Upper lobe of left lung (tissue), 6 donors: ENCODE data around the gene SLC16A4. TPM values are rescaled to one million over a fixed set of nuclear protein-coding genes. Genes with fewer than 3 reads are reported as not detected.
A peak's percentile ranks its signal among the peaks of the same experiment; 100 is the strongest.
"Not testable (repeated sequence)": the region's sequence is repeated elsewhere in the genome, so short reads cannot be mapped to it uniquely, and the experiment has no call there.

Source experiments
- ATAC-seq, 2 donors: fragments of 200-7000 bp; cut with Tn5 transposase; one replicate each; pipeline ENCODE4 v1.9.1; 2022; ENCODE audit warnings: mild to moderate bottlenecking in 2 of 2, moderate library complexity in 2 of 2; ENCODE audit not compliant: low FRiP score in 2 of 2
- DNase-seq, 2 donors: peaks; one replicate each; pipeline ENCODE4 v3.0.0-alpha.2; 2019 to 2020
- H3K27ac ChIP-seq, 4 donors: fragments of 200-600 bp; sonication (generic); one replicate each; pipeline ENCODE4 v1.5.1; 2016 to 2019
- H3K27me3 ChIP-seq, 4 donors: fragments of 200-600 bp; sonication (generic); one replicate each; pipeline ENCODE4 v1.5.1; 2017 to 2019
- H3K36me3 ChIP-seq, 4 donors: fragments of 200-600 bp; sonication (generic); one replicate each; pipeline ENCODE4 v1.5.1; 2016 to 2019
- H3K4me1 ChIP-seq, 4 donors: fragments of 200-600 bp; sonication (generic); one replicate each; pipeline ENCODE4 v1.5.1; 2018 to 2019
- H3K4me3 ChIP-seq, 4 donors: fragments of 200-600 bp; sonication (generic); one replicate each; pipeline ENCODE4 v1.5.1; 2017 to 2019; ENCODE audit warnings: mild to moderate bottlenecking in 2 of 4, moderate library complexity in 1 of 4
- H3K9me3 ChIP-seq, 4 donors: fragments of 200-600 bp; sonication (generic); one replicate each; pipeline ENCODE4 v1.5.1; 2018 to 2019
- EP300 ChIP-seq, 4 donors: sonication (generic); formaldehyde crosslinking; IDR thresholded peaks; one replicate each; pipeline ENCODE4 v1.5.1; 2017; ENCODE audit warnings: antibody characterized with exemption in 4 of 4, control low read depth in 2 of 4
- POLR2A ChIP-seq, 4 donors: fragments of 450-650 bp; IDR thresholded peaks; one replicate each; pipeline ENCODE4 v1.5.1; 2016 to 2017; ENCODE audit warnings: antibody characterized with exemption in 4 of 4, mild to moderate bottlenecking in 2 of 4
- POLR2AphosphoS5 ChIP-seq, 2 donors: sonication (generic); formaldehyde crosslinking; IDR thresholded peaks; one replicate each; pipeline ENCODE4 v1.5.1; 2017; ENCODE audit warnings: antibody characterized with exemption in 2 of 2
- WGBS, 2 donors: methylation state at CpG; one replicate each; pipeline ENCODE4 v1.1.5; 2017 to 2018; 5-methylcytosine and 5-hydroxymethylcytosine counted together
- total RNA-seq, 6 donors: library from RNA; depleted of rRNA in 4 of 6; stranded (reverse); fragments of >200 nt in 4 of 6; gene quantifications; one replicate each; pipeline versions ENCODE4 v1.1.0 to v1.2.1, GENCODE V29; 2016 to 2021
- TF ChIP-seq, protein P1 (sequence below), 6 experiments: fragments of 450-650 bp in 4 of 6; fragments of 200-600 bp in 2 of 6; sonication (generic) in 2 of 6; IDR thresholded peaks; one replicate each; pipeline ENCODE4 v1.5.1; 2016 to 2019; ENCODE audit warnings: antibody characterized with exemption in 6 of 6
- donor health status: DM: no; HTN: no; CAD: no; lungs with moderate emphysema.
- donor health status: DM: no; HTN: yes; CAD: no; lungs with severe emphysema.

The SLC16A4 gene
- 10 to 100 TPM in 4 of 6 donors, 1 to 10 TPM in 2; 7.8 to 23.0 (median 15.4) TPM for total RNA-seq

DNA sequence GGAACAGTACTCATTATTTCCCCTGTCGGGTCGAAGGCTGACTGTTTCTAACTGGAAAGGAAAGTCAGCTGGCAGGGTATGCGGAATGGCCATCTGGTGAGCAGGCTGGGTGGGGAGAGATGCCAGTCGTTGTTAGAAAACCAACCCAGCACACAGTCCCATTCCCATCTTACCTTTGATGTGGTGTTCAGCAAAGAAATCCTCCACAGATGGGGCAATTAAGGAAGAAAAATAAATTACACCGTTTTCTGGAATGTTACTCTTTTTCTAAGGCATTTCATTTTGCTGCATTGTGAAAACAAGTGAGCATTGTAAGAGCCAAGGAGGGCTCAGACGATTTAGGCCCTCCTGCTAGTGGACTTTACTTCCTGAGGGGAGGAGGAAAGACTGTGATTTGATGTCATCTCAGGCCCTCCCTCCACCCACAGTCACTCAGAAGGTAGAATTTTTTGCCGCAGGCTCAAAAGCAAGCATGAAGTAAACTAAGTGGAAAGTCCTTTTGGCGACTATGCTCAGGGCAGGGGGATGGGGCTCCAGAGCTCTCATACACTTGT lies at the start of gene SLC16A4:
Gene SLC16A4 (minus strand): TSS at position 335 of the 554 bp plus-strand sequence. CDS start 1,703 bp downstream, outside the sequence.
- H3K27me3 ChIP-seq = no peaks in the 10 kb centered on the region
- no peaks in the 10 kb centered on the region for H3K9me3 ChIP-seq
- WGBS, 2 donors = 24 to 36% methylated on average over 8 of the region's 8 CpGs
- H3K4me3 ChIP-seq = peak within 1 kb of the TSS in 3 of 4 donors; percentile 24 to 42 (median 38)
- peaks cover 0 to 14% (median 5%) of the 10 kb centered on the region in 4 donors for H3K4me1 ChIP-seq
- TF ChIP-seq POLR2A (IDR thresholded peaks at IDR 0.05) = peak in 1 of 4 donors; percentile 44
- TF ChIP-seq, protein P1, sequence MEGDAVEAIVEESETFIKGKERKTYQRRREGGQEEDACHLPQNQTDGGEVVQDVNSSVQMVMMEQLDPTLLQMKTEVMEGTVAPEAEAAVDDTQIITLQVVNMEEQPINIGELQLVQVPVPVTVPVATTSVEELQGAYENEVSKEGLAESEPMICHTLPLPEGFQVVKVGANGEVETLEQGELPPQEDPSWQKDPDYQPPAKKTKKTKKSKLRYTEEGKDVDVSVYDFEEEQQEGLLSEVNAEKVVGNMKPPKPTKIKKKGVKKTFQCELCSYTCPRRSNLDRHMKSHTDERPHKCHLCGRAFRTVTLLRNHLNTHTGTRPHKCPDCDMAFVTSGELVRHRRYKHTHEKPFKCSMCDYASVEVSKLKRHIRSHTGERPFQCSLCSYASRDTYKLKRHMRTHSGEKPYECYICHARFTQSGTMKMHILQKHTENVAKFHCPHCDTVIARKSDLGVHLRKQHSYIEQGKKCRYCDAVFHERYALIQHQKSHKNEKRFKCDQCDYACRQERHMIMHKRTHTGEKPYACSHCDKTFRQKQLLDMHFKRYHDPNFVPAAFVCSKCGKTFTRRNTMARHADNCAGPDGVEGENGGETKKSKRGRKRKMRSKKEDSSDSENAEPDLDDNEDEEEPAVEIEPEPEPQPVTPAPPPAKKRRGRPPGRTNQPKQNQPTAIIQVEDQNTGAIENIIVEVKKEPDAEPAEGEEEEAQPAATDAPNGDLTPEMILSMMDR (IDR thresholded peaks at IDR 0.05) = peak in 1 of 6 experiments; percentile 5
- no peak for TF ChIP-seq EP300 (IDR thresholded peaks at IDR 0.05)
- peak in 1 of 2 donors; percentile 39 for TF ChIP-seq POLR2AphosphoS5 (IDR thresholded peaks at IDR 0.05)
- DNase-seq (peak in 1 of 2 donors; percentile 55), ATAC-seq (peak; percentile 79 to 86)
- H3K36me3 ChIP-seq = peaks cover 0 to 14% (median 3%) of the 10 kb centered on the region in 4 donors
- peak within 1 kb of the TSS; percentile 51 to 76 (median 68) for H3K27ac ChIP-seq

DNA sequence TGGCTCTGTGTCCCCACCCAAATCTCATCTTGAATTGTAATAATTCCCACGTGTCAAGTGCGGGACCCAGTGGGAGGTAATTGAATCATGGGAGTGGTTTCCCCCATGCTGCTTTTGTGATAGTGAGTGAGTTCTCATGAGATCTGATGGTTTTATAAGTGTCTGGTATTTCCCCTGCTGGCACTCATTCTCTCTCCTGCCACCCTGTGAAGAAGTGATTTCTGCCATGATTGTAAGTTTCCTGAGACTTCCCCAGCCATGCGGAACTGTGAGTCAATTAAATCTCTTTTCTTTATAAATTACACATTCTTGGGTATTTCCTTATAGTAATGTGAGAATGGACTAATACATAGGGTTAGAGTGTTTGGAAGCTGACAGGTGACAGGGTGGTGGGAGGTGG lies 49.0 kb upstream of the SLC16A4 start:
- H3K9me3 ChIP-seq, H3K27ac ChIP-seq, H3K4me3 ChIP-seq, DNase-seq, ATAC-seq, H3K36me3 ChIP-seq, H3K27me3 ChIP-seq: not testable (repeated sequence)
- peaks cover 7 to 19% (median 12%) of the 10 kb centered on the region in 4 donors for H3K4me1 ChIP-seq
- 86 to 89% methylated on average over 3 of the region's 3 CpGs for WGBS, 2 donors

DNA sequence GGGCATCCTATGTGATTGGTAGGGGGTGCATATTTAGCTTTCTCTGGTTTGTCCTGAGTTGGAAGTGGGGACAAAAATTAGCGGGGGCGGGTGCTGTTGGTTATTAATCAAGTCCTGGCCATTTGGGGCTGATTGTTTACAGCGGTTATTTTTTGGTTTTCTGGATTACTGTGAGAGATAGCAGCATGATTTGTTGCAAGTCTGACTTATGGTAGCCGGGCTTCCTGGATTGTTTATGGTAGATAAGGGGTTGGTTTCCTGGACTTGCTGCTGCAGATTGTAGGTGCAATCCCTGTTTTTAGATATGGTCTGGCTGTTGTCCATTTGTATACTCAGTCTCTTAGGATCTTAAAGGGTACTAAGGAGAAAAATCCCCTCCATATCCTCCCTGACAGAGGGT lies 48.1 kb upstream of the SLC16A4 start:
- Histone ChIP-seq H3K36me3 (no peaks in the 10 kb centered on the region), H3K9me3 (no peaks in the 10 kb centered on the region), H3K27me3 (no peaks in the 10 kb centered on the region), H3K4me3 (no peak overlapping the region), H3K27ac (no peak overlapping the region), H3K4me1 (peaks cover 11 to 26% (median 18%) of the 10 kb centered on the region in 4 donors)
- no peak for DNase-seq
- ATAC-seq = no peak
- WGBS, 2 donors = 76 to 81% methylated on average over 4 of the region's 4 CpGs
- TF ChIP-seq, protein P1 (IDR thresholded peaks at IDR 0.05) = no peak
- TF ChIP-seq POLR2A (IDR thresholded peaks at IDR 0.05) (no peak), EP300 (IDR thresholded peaks at IDR 0.05) (no peak), POLR2AphosphoS5 (IDR thresholded peaks at IDR 0.05) (no peak)

DNA sequence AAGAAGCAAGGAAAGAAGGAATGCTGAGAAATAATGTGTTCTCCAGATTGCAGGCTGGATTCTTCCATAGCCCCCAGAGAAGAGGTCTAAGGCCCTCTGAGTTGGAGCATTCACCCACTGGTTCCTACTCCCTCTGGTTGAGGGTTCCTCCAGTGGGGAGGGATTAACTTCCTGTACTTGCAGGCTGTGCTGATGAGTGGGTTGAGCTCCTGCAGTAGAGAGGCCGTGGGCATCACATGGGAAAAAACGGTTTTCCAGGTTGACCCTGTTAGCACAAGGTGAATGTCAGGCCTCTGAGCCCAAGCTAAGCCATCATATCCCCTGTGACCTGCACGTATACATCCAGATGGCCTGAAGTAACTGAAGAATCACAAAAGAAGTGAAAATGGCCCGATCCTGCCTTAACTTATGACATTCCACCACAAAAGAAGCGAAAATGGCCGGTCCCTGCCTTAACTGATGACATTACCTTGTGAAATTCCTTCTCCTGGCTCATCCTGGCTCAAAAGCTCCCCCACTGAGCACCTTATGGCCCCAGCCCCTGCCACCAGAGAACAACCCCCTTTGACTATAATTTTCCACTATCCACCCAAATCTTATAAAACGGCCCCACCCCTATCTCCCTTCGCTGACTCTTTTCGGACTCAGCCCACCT lies 46.9 kb upstream of the SLC16A4 start:
- DNase-seq, H3K36me3 ChIP-seq, H3K27me3 ChIP-seq, H3K9me3 ChIP-seq, H3K27ac ChIP-seq, ATAC-seq, H3K4me3 ChIP-seq: not testable (repeated sequence)
- peaks cover 14 to 35% (median 26%) of the 10 kb centered on the region in 4 donors for H3K4me1 ChIP-seq
- 73 to 92% methylated on average over 9 of the region's 9 CpGs for WGBS, 2 donors

DNA sequence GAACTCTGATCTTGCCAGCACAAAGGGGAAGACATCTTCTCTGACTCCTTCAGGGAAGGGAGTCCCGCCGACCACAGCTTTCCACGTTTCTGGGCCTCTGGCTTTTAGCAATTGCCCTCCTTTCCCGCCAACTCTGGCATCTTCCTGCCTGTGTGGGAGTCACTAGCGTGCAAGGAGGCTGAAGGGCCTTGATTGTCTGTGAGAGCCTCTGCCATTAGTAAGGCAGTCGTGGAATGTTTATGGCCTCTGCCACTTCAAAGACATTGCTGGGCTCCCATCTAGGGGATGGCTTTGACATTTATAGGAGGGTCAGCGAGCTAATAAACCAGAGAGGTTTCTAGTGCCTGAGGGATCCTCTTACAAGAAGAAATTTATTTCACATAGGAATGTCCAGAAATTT lies 45.8 kb upstream of the SLC16A4 start:
- no peaks in the 10 kb centered on the region for H3K27me3 ChIP-seq
- H3K36me3 ChIP-seq = no peaks in the 10 kb centered on the region
- DNase-seq (no peak), ATAC-seq (no peak)
- peaks cover 14 to 30% (median 23%) of the 10 kb centered on the region in 4 donors for H3K4me1 ChIP-seq
- no peak overlapping the region for H3K4me3 ChIP-seq
- 70 to 80% methylated on average over 7 of the region's 7 CpGs for WGBS, 2 donors
- TF ChIP-seq POLR2AphosphoS5 (IDR thresholded peaks at IDR 0.05) (no peak), POLR2A (IDR thresholded peaks at IDR 0.05) (no peak), EP300 (IDR thresholded peaks at IDR 0.05) (no peak)
- TF ChIP-seq, protein P1 (IDR thresholded peaks at IDR 0.05) = no peak
- no peak overlapping the region for H3K27ac ChIP-seq
- H3K9me3 ChIP-seq = no peaks in the 10 kb centered on the region
